Measurements from ENCODE around the gene ZFX.

Gene ZFX

GRCh38 chrX:24196509-24196908 is 47.0 kb downstream of the ZFX start:
- in situ Hi-C loops (cut with HindIII; ENCODE audit: low pct_ligation_motif_present, low sequenced_read_pairs) = no loop called here
- DNase-seq = no peak
- H3K4me3 ChIP-seq (ENCODE audit: low read depth, low read length) = no peak overlapping the region
- H3K36me3 ChIP-seq (replicated peaks) = no peaks in the 10 kb centered on the region
- H3K27me3 ChIP-seq (replicated peaks) = no peaks in the 10 kb centered on the region
- H3K27ac ChIP-seq = no peak overlapping the region
- no peak for TF ChIP-seq CTCF (IDR thresholded peaks at IDR 0.05; ENCODE audit: low read depth, low read length, missing control alignments)

- TF ChIP-seq CTCF (IDR thresholded peaks at IDR 0.05; ENCODE audit: low read depth, low read length, missing control alignments) = no peak
- in situ Hi-C loops (cut with HindIII; ENCODE audit: low pct_ligation_motif_present, low sequenced_read_pairs) = no loop called here
- Histone ChIP-seq H3K27me3 (replicated peaks) (no peaks in the 10 kb centered on the region), H3K36me3 (replicated peaks) (peaks cover 6% of the 10 kb centered on the region), H3K27ac (no peak overlapping the region), H3K4me3 (ENCODE audit: low read depth, low read length) (no peak overlapping the region)
- DNase-seq = no peak
Observed at GRCh38 chrX:24198101-24198500, 48.6 kb downstream of the ZFX start.

- no peak for DNase-seq
- Histone ChIP-seq H3K4me3 (ENCODE audit: low read depth, low read length) (no peak overlapping the region), H3K27ac (no peak overlapping the region), H3K27me3 (replicated peaks) (no peaks in the 10 kb centered on the region), H3K36me3 (replicated peaks) (peaks cover 7% of the 10 kb centered on the region)
- no peak for TF ChIP-seq CTCF (IDR thresholded peaks at IDR 0.05; ENCODE audit: low read depth, low read length, missing control alignments)
- in situ Hi-C loops (cut with HindIII; ENCODE audit: low pct_ligation_motif_present, low sequenced_read_pairs) = no loop called here
Observed at GRCh38 chrX:24200133-24200532, 50.6 kb downstream of the ZFX start.

- H3K36me3 ChIP-seq (replicated peaks) = peaks cover 7% of the 10 kb centered on the region
- in situ Hi-C loops (cut with HindIII; ENCODE audit: low pct_ligation_motif_present, low sequenced_read_pairs) = no loop called here
Observed at GRCh38 chrX:24201216-24201615, 51.7 kb downstream of the ZFX start.

GRCh38 chrX:24202465-24203031 is 53.0 kb downstream of the ZFX start:
- no peak for DNase-seq
- TF ChIP-seq CTCF (IDR thresholded peaks at IDR 0.05; ENCODE audit: low read depth, low read length, missing control alignments) = no peak

More at GRCh38 chrX:24201216-24201615, 51.7 kb downstream of the ZFX start:
- TF ChIP-seq CTCF (IDR thresholded peaks at IDR 0.05; ENCODE audit: low read depth, low read length, missing control alignments) = no peak
- Histone ChIP-seq H3K27me3 (replicated peaks) (no peaks in the 10 kb centered on the region), H3K27ac (no peak overlapping the region), H3K4me3 (ENCODE audit: low read depth, low read length) (no peak overlapping the region)
- no peak for DNase-seq

More at GRCh38 chrX:24202465-24203031, 53.0 kb downstream of the ZFX start:
- Histone ChIP-seq H3K36me3 (replicated peaks) (peaks cover 8% of the 10 kb centered on the region), H3K27ac (no peak overlapping the region), H3K4me3 (ENCODE audit: low read depth, low read length) (no peak overlapping the region), H3K27me3 (replicated peaks) (no peaks in the 10 kb centered on the region)
- in situ Hi-C loops (cut with HindIII; ENCODE audit: low pct_ligation_motif_present, low sequenced_read_pairs) = no loop called here

Measured in brain microvascular endothelial cell (primary cell).